IPS-NIHi11 (cell line): ENCODE data around the gene PHPT1.
"Not testable (repeated sequence)": the region's sequence is repeated elsewhere in the genome, so short reads cannot be mapped to it uniquely, and the experiment has no call there.

ENCODE experiments used
- DNase-seq: peaks from one replicate; pipeline ENCODE4 v3.0.0; 2012; ENCODE audit warnings: mixed read lengths, low spot score

The PHPT1 gene

GRCh38 chr9:136837146-136837855, 11.9 kb upstream of the PHPT1 start:
- no peak for DNase-seq

GRCh38 chr9:136837856-136838277, 11.3 kb upstream of the PHPT1 start:
- not testable (repeated sequence) for DNase-seq

GRCh38 chr9:136838314-136839228, 10.6 kb upstream of the PHPT1 start:
- no peak for DNase-seq

GRCh38 chr9:136839229-136840139, 9.7 kb upstream of the PHPT1 start:
- no peak for DNase-seq

DNA sequence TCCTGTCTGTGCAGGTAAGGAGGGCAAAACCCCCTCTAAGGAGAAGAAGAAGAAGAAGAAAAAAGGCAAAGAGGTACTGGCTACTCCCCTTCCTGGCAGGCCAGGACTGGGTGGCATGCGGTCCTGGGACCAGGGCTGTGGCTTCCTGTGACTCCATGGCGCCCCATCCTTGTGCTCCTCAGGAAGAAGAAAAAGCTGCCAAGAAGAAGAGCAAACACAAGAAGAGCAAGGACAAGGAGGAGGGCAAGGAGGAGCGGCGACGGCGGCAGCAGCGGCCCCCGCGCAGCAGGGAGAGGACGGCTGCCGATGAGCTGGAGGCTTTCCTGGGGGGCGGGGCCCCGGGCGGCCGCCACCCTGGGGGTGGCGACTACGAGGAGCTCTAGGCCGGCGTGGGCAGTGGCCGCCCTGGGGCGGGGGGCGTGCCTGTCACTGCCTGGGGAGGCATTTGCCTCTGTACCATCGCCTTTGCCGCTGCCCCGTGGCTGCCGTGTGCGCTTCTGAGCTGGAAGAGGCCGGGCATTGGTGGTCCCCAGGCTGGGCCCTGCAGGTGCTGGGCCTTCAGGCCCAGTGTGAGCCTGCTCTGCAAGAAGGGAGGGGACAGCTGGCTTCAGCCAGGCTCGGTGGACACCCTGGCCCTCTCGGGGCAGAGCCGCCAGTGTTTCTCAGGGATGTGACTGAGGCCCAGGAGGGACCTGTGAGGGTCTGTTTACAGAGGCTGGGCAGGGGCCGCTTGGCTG, 8.9 kb upstream of the PHPT1 start:
- DNase-seq, result peak; percentile 72

DNA sequence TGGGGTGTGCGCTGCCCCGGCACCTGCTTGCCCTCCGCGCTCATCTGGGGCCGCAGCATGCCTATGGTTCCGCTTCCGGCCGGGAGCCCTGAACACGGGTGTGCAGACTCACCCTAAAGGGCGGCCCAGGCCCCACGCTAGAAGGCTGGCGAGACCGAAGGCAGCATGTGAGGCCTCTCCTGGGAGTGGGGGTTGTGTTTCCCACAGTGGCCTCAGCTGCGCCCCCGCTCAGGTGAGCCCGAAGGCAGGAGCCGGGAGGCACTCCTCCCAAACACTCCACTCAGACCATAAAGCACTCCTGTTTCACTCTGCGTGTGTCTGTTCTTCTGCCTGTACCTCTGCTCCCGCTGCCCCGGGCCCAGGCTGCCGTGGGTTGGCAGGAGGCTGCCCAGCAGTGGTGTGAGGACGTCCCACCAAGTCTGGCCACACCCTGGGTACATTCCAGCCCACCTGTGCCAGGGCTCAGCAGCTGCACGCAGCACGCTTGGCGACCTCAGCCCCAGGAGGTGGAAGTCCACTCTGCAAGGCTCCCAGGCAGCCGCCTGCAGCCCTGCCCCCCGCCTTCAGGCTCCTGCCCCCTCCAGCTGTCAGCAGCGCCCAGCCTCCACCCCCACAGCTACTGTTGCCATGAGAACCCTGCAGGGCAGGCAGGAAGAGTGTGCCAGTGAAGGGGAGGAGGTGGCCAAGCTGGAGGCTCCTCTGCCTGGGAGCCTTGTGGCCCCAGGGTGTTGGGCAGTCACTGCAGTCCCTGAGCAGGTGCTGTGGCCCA, 8.1 kb upstream of the PHPT1 start:
- no peak for DNase-seq

- not testable (repeated sequence) for DNase-seq
Measured at GRCh38 chr9:136841646-136842379, 7.4 kb upstream of the PHPT1 start.

GRCh38 chr9:136842380-136842948, 6.7 kb upstream of the PHPT1 start, which contains the start of gene AJM1:
Gene AJM1 (plus strand): TSS chr9:136842478. CDS start chr9:136844415, 1,937 bp downstream.
- peak; percentile 75 for DNase-seq

DNA sequence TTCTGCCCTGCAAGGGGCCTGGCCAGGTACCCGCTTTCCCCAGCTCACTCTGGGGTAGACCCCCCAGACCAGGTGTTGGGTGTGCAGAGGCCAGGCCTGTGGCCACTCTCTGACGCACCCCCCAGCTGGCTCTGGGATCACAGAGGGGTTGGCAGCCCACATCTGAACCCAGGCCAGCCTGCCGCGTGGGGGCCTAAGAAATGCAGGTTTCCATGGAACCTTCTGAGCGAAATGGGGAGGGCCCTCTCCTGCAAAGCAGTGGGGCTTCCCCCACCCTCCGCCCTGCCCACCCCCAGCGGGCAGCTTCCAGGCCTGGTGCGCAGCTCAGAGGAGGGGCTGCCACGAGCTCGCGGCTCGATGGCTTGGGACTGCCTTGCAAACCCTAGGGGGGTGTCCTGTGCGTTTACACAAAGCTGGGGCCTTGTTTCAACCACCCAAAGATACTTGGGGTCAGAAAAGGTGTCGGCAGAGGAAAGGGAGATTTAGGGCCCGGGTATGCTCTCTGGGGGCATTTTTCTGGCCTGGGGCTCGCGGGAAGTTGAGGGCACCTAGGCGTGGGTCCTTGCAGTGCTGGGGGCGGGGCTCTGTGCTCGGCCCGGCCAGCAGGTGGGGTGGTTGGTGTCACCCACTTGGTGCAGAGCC, 5.9 kb upstream of the PHPT1 start:
- not testable (repeated sequence) for DNase-seq

GRCh38 chr9:136843801-136844740, 5.1 kb upstream of the PHPT1 start:
- DNase-seq, result not testable (repeated sequence)

DNA sequence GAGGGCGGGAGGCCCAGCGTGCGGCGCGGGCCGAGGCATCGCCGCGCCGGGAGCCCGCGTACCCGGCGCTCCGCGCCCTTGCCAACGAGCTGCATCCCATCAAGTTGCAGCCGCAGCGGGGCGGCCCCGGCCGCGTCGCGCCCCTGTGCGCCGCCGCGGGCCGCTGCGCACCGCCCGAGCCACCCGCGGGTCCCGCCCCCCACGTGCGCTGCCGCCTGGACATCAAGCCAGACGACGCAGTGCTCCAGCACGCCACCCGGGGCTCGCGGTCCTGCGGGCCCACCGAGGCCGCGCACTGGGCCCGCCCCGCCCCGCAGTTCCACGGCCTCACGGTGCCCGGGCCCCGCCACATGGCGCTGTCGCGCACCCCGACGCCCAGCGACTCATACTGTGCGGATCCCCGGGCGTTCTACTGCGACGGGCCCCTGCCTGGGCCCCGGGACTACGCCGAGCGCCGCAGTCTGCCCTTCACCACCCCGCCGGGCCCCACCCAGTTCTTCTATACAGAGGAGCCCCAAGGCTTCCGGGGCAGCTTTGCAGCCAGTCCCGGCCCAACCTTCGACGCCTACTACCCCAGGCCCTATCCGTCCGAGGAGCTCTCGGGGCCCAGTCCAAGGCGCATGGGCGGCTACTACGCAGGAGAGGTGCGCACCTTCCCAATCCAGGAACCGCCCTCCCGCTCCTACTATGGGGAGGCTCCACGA, 4.3 kb upstream of the PHPT1 start:
- DNase-seq, result no peak

GRCh38 chr9:136845465-136846260, 3.5 kb upstream of the PHPT1 start:
- DNase-seq, result no peak

DNA sequence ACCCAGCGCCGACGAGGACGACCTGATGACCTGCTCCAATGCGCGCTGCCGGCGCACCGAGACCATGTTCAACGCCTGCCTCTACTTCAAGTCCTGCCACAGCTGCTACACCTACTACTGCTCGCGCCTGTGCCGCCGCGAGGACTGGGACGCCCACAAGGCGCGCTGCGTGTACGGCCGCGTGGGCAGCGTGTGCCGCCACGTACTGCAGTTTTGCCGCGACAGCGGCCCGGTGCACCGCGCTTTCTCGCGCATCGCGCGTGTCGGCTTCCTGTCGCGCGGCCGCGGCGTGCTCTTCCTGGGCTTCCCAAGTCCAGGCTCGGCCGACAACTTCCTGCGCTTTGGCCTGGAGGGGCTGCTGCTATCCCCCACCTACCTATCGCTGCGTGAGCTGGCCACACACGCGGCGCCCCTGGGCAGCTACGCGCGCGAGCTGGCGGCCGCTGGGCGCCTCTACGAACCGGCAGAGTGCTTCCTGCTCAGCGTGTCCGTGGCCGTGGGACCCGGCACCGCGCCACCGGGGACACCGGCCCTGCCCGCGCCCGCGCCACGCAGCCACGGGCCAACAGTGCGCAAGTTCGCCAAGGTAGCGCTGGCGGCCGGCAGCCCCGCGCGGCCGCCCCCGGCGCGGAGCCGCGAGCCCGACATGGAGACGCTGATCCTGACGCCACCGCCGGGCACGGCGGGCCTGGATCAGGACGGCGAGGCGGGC, 2.7 kb upstream of the PHPT1 start:
- DNase-seq, result no peak

GRCh38 chr9:136847088-136847825, 2.0 kb upstream of the PHPT1 start:
- DNase-seq, result peak; percentile 72
